ENCODE measurements around the gene C4A.
"Not testable (repeated sequence)": the region's sequence is repeated elsewhere in the genome, so short reads cannot be mapped to it uniquely, and the experiment has no call there.

The C4A gene

GRCh38 chr6:31981744-31982143 lies at the start of gene C4A:
Gene C4A (plus strand): TSS chr6:31982057. CDS start chr6:31982108, 51 bp downstream.
- DNase-seq: not testable (repeated sequence)

GRCh38 chr6:31932137-31932536 lies 49.7 kb upstream of the C4A start:
- DNase-seq: not testable (repeated sequence)

- DNase-seq: no peak
Observed at GRCh38 chr6:31933537-31933936, 48.3 kb upstream of the C4A start.

GRCh38 chr6:31935021-31935420 lies 46.8 kb upstream of the C4A start:
- no peak for DNase-seq

GRCh38 chr6:31935823-31936222 lies 46.0 kb upstream of the C4A start:
- DNase-seq: no peak

GRCh38 chr6:31940256-31940664 lies 41.6 kb upstream of the C4A start:
- no peak for DNase-seq

- DNase-seq: no peak
Observed at GRCh38 chr6:31943742-31944141, 38.1 kb upstream of the C4A start.

- no peak for DNase-seq
Observed at GRCh38 chr6:31945154-31945506, 36.7 kb upstream of the C4A start.

GRCh38 chr6:31945507-31946369 lies 36.1 kb upstream of the C4A start, which contains the start of gene CFB:
Gene CFB (plus strand): TSS chr6:31946095. CDS start chr6:31946222, 127 bp downstream.
- DNase-seq: no peak

- no peak for DNase-seq
Observed at GRCh38 chr6:31946370-31946885, 35.4 kb upstream of the C4A start.

- DNase-seq: no peak
Observed at GRCh38 chr6:31947070-31947675, 34.7 kb upstream of the C4A start.

- DNase-seq: no peak
Observed at GRCh38 chr6:31947864-31948263, 34.0 kb upstream of the C4A start.

GRCh38 chr6:31948306-31948705 lies 33.6 kb upstream of the C4A start:
- no peak for DNase-seq

GRCh38 chr6:31948753-31949413 lies 33.0 kb upstream of the C4A start:
- no peak for DNase-seq

- DNase-seq: no peak
Observed at GRCh38 chr6:31949926-31950548, 31.8 kb upstream of the C4A start.

- peak; percentile 15 for DNase-seq
Observed at GRCh38 chr6:31952140-31952805, 29.6 kb upstream of the C4A start.

- no peak for DNase-seq
Observed at GRCh38 chr6:31952890-31953289, 29.0 kb upstream of the C4A start.

GRCh38 chr6:31954511-31954910 lies 27.3 kb upstream of the C4A start:
- DNase-seq: no peak

- no peak for DNase-seq
Observed at GRCh38 chr6:31956796-31957195, 25.1 kb upstream of the C4A start.

- DNase-seq: no peak
Observed at GRCh38 chr6:31958412-31958740, 23.5 kb upstream of the C4A start.

GRCh38 chr6:31958741-31959739 lies 22.8 kb upstream of the C4A start, which contains the start of the genes NELFE and SKIC2:
Gene NELFE (minus strand): TSS chr6:31958971. CDS start chr6:31958446, 525 bp downstream.
Gene SKIC2 (plus strand): TSS chr6:31959175. CDS start chr6:31959193, 18 bp downstream.
- peak; percentile 97 for DNase-seq

All from NCI-H1436 (cell line).